GF-D8 (cell line): Measurements from ENCODE around the gene CENPX.

ENCODE experiments used
- DNase-seq: peaks from one replicate; lab custom pipeline; 2025; lab: John Stamatoyannopoulos, UW

Gene CENPX

GRCh38 chr17:82022310-82022980 is at the start of gene CENPX:
CENPX (minus strand) TSS chr17:82022878; CDS start chr17:82022861, 17 bp downstream.
- no peak for DNase-seq

- no peak for DNase-seq
Observed at GRCh38 chr17:82070611-82071010, 47.9 kb upstream of the CENPX start.

GRCh38 chr17:82065638-82066303 is 43.1 kb upstream of the CENPX start, which contains the start of gene DUS1L:
DUS1L (minus strand) TSS chr17:82065804; CDS start chr17:82065059, 745 bp downstream.
- DNase-seq = peak; percentile 10

DNA sequence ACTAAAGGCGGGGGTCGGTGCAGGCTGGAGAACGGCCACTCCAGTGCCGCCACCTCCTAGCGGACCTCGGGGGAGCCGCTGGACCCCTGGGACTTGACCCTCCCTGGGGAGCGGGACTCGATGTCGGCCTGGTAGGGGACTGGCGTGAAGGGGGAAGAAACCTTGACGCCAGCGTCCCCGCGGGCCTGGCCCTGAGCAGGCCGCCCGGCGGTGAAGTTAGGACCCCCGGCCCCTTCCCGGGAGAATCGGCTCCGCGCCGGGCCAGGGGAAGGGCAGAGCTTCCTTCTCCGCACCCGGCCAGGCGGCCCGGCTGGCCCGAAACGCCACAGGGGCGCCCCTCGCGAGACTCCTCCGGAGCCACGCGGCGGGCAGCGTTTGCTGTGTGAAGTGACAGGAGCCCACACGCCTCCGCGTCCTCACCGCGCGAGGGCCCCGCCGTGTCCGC is 42.5 kb upstream of the CENPX start:
- DNase-seq = no peak

DNA sequence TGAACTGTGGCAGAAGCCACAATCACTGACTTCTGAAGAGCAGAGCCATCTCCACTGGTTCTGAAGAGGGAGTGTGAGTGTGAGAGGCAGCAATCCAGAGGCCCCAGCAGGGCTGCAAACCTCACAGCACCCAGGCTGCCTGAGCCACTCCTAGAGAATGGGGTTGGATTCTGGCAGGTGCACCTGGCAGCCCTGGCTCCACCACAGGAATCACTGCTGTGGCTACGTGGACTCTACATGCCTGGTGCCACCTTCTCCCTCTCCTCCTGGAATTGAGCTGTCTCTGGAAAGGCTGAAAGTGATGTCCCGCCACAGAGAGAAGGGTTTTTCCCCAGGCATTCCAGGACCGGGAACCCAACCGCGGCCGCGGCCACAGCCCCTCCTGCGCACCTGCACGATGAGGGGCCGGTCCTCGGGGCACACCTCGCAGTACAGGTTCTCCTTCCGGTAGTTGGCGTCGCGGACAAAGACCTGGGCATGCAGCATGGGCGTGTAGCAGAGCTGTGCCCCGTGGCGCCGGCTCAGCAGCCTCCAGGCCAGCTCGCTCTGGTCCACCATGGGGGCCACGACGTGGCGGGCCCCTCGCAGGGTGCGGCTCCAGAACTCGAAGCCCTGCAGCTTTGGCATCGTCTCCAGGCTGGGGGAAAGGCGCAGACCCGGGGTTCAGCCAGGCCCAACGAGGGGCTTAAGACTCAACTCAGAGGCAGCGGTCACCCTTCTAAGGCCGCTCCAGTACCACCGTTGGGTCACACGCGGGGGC is 41.9 kb upstream of the CENPX start:
- DNase-seq = no peak

- no peak for DNase-seq
Observed at GRCh38 chr17:82063424-82064415, 41.0 kb upstream of the CENPX start.

- DNase-seq = no peak
Observed at GRCh38 chr17:82062984-82063368, 40.3 kb upstream of the CENPX start.

GRCh38 chr17:82062076-82062983 is 39.7 kb upstream of the CENPX start:
- no peak for DNase-seq

DNA sequence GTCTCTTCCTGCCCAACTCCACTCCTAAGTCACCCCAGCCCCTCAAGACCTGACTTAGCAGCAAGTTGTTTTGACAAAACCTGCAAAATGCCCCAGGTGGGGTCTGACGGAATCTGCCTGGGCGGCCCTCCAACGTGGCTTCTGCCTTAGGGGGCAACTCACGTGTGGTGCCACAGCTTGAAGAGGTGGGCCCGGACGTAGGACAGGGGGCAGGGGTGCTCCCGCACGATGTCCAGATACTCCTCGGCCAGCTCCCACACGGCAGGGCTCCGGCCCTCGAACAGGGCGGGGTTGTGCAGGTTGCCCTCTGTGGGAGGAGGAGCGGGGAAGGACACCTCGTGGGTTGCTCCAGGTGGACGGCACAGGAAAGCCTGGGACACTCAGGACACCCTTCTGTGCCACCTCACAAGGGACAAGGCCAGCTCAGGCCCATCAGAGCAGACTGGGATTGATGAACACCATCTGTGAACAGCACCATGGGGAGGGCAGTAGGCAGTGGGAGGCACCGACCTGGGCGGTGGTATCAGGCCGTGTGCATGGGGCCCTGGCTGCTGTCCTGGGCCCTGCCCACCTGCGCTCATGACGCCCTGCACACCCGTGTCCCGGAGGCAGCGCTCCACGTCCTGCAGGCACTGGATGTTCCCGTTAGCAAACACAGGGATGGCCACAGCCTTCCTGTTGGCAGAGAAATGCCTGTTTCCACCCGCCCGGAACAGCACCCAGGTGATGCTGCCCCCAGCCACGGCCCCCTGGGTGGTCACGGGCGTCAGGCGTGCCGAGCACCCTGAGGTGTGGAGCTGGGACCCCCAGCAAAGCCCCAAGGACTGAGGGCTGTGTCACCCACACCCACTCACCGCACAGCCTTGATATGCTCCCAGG is 38.6 kb upstream of the CENPX start:
- no peak for DNase-seq

DNA sequence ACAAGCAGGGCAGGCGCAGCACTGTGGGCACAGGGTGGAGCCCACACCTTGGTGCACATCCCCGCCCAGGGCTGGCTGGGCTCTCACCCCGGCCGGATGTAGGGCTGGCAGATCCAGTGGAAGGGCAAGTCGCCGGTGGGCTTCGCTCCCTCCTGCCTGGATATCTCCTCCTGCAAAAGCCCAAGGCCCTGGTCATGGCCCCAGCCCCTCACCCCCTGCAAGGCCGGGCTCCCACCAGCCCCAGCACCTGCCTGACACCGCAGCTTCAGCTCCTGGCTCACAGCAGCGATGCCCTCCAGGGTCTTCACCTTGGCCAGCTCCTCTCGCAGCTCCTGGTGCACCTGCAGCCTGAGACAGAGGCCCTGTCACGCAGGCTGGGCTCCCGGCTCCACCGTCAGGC is 37.9 kb upstream of the CENPX start:
- DNase-seq = no peak

GRCh38 chr17:82060001-82060380 is 37.3 kb upstream of the CENPX start:
- no peak for DNase-seq

GRCh38 chr17:82059272-82060000 is 36.8 kb upstream of the CENPX start:
- DNase-seq = no peak

GRCh38 chr17:82058855-82059249 is 36.2 kb upstream of the CENPX start:
- DNase-seq = no peak

DNA sequence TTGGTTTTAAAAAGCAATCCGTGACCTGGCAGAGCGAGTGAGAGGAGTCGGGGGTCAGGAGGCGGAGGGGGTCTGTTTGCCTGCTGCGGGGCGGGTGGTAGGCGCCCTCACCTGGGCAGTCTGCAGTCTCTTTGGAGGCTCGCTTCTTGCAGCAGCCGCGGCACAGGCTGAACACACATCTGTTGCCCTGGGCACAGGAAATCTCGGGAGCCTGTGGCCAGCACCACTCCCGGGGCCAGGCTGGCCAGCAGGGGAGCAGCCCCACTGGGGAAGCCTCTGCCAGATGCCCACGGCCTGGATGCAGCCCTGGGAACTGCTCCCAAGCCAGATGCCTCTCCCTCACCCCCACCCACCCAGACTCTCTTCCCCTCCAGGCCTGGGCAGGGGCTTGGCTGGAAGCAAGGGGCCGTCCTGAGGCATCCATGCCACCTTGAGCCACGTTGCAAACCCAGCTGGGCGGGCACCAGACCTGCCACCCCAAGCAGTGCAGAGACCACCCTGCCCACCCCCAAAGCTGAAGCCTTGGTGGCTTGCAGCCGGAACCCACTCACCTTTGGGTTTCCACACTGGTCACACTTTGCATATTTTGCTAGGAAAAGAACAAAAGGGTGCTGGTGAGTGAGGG is 35.7 kb upstream of the CENPX start:
- DNase-seq = no peak

GRCh38 chr17:82056729-82057621 is 34.3 kb upstream of the CENPX start:
- DNase-seq = no peak

DNA sequence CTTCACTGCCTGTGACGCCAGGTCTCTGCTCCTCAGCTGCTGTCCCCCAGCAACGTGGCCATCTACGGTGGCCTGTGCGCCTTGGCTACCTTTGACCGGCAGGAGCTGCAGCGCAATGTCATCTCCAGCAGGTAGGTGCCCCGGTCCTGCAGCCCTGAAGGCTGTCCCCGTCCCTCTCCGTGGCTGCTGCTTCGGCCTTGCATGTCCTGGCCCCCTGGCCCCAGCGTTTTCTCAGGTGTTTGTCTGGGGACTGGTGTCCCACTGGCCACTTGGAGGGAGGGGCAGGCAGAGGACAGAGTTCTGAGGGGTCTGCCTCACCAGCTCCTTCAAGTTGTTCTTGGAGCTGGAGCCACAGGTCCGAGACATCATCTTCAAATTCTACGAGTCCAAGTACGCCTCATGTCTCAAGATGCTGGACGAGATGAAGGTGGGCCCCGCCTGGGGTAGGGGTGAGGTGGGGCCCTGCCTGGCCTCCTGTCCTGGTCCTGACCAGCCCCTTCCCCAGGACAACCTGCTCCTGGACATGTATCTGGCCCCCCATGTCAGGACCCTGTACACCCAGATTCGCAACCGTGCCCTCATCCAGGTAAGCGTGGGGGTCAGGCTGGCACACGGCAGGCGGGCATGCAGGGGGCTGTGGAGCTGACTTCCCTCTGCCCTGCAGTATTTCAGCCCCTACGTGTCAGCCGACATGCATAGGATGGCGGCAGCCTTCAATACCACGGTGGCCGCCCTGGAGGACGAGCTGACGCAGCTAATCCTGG is 33.5 kb upstream of the CENPX start:
- no peak for DNase-seq
